ENCODE results near the gene STX11.

STX11 gene

GRCh38 chr6:144216668-144217218, 66.4 kb downstream of the STX11 start:
- no peaks in the 10 kb centered on the region for H3K9me3 ChIP-seq (ENCODE audit: insufficient read depth, low read length)
- peaks cover 7% of the 10 kb centered on the region for H3K4me1 ChIP-seq (ENCODE audit: low read length)
- peak overlapping the region; percentile 95 for H3K4me3 ChIP-seq (ENCODE audit: low read length)
- H4K20me1 ChIP-seq (ENCODE audit: insufficient read depth, low read length), result no peaks in the 10 kb centered on the region
- H3K79me2 ChIP-seq (ENCODE audit: low read length), result no peaks in the 10 kb centered on the region
- H3K36me3 ChIP-seq (replicated peaks; ENCODE audit: low read depth, low read length), result no peaks in the 10 kb centered on the region
- peak overlapping the region; percentile 90 for H3K9ac ChIP-seq (ENCODE audit: low read length)
- no peaks in the 10 kb centered on the region for H3K27me3 ChIP-seq (ENCODE audit: low read depth, low read length)
- TF ChIP-seq EZH2phosphoT487 (IDR thresholded peaks at IDR 0.05; ENCODE audit: low read depth) (no peak), CTCF (IDR thresholded peaks at IDR 0.05; ENCODE audit: low read depth, low read length) (no peak)
- H3K27ac ChIP-seq (ENCODE audit: low read length), result peak overlapping the region; percentile 88
- peak overlapping the region; percentile 88 for H3K4me2 ChIP-seq (ENCODE audit: low read length)
- H2AFZ ChIP-seq (ENCODE audit: low read depth, low read length), result no peak overlapping the region

DNA sequence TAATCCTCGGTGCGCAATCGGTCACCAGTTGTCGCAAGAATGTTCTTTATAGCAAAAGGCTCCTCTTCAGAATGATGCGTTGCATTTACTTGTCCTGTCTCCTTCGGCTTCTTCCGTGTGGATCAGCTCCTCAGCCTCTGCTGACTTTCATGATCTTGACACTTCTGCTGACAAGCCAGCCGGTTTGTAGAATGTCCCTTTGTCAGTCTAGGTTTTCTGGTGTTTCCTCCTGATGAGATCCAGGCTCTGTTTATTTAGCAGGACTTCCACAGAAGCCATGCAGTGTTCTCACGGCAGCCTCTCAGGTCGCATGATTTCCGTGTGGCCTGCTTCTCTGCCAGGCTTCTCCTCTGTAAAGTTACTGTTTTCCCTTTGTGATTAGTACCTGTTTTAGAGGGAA, 66.9 kb downstream of the STX11 start:
- no peak for TF ChIP-seq EZH2phosphoT487 (IDR thresholded peaks at IDR 0.05; ENCODE audit: low read depth)
- no peak for TF ChIP-seq CTCF (IDR thresholded peaks at IDR 0.05; ENCODE audit: low read depth, low read length)
- Histone ChIP-seq H3K9ac (ENCODE audit: low read length) (no peak overlapping the region), H3K27ac (ENCODE audit: low read length) (no peak overlapping the region), H2AFZ (ENCODE audit: low read depth, low read length) (no peak overlapping the region), H4K20me1 (ENCODE audit: insufficient read depth, low read length) (no peaks in the 10 kb centered on the region), H3K79me2 (ENCODE audit: low read length) (no peaks in the 10 kb centered on the region), H3K9me3 (ENCODE audit: insufficient read depth, low read length) (no peaks in the 10 kb centered on the region), H3K4me2 (ENCODE audit: low read length) (peak overlapping the region; percentile 88), H3K4me1 (ENCODE audit: low read length) (peaks cover 7% of the 10 kb centered on the region), H3K4me3 (ENCODE audit: low read length) (peak overlapping the region; percentile 95), H3K27me3 (ENCODE audit: low read depth, low read length) (no peaks in the 10 kb centered on the region), H3K36me3 (replicated peaks; ENCODE audit: low read depth, low read length) (no peaks in the 10 kb centered on the region)

GRCh38 chr6:144217797-144218196, 67.5 kb downstream of the STX11 start:
- Histone ChIP-seq H3K4me2 (ENCODE audit: low read length) (no peak overlapping the region), H3K27me3 (ENCODE audit: low read depth, low read length) (no peaks in the 10 kb centered on the region), H3K36me3 (replicated peaks; ENCODE audit: low read depth, low read length) (no peaks in the 10 kb centered on the region), H3K27ac (ENCODE audit: low read length) (no peak overlapping the region), H3K4me3 (ENCODE audit: low read length) (no peak overlapping the region), H3K4me1 (ENCODE audit: low read length) (peaks cover 7% of the 10 kb centered on the region), H4K20me1 (ENCODE audit: insufficient read depth, low read length) (no peaks in the 10 kb centered on the region), H3K79me2 (ENCODE audit: low read length) (no peaks in the 10 kb centered on the region), H3K9me3 (ENCODE audit: insufficient read depth, low read length) (no peaks in the 10 kb centered on the region), H3K9ac (ENCODE audit: low read length) (no peak overlapping the region), H2AFZ (ENCODE audit: low read depth, low read length) (no peak overlapping the region)
- TF ChIP-seq CTCF (IDR thresholded peaks at IDR 0.05; ENCODE audit: low read depth, low read length) (no peak), EZH2phosphoT487 (IDR thresholded peaks at IDR 0.05; ENCODE audit: low read depth) (no peak)

DNA sequence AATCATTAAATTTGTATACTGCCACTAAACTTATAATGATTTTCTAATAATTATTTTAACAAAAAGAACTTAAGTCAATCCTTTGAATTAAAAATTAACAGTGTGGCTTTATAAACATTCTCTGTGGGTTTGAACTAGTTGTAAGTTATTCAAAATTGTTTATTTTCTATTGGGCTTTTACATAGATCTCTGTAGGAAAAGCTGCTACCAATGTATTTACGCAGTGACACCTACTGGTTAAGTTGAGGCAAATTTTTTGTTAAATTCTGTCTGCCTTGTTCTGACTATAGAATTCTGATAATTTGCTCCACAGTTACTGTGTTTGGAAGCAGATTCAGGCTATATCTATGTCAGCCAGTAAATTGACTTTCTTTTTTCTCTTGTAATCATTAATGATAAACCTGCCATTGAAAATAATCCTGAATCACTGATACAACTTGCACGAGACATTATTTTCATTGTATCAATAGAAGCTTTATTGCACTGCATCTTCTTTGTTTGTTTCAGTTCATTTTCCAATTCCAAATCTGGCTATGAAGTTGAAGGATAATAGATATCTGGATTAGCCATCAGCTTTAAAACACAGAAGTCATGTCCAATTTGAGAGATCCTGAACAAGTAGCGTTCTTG, 68.9 kb downstream of the STX11 start:
- Histone ChIP-seq H3K9ac (ENCODE audit: low read length) (no peak overlapping the region), H3K4me3 (ENCODE audit: low read length) (no peak overlapping the region), H3K4me1 (ENCODE audit: low read length) (peaks cover 7% of the 10 kb centered on the region), H3K36me3 (replicated peaks; ENCODE audit: low read depth, low read length) (no peaks in the 10 kb centered on the region), H3K4me2 (ENCODE audit: low read length) (no peak overlapping the region), H3K79me2 (ENCODE audit: low read length) (no peaks in the 10 kb centered on the region), H3K9me3 (ENCODE audit: insufficient read depth, low read length) (no peaks in the 10 kb centered on the region), H2AFZ (ENCODE audit: low read depth, low read length) (no peak overlapping the region), H3K27me3 (ENCODE audit: low read depth, low read length) (no peaks in the 10 kb centered on the region), H4K20me1 (ENCODE audit: insufficient read depth, low read length) (no peaks in the 10 kb centered on the region), H3K27ac (ENCODE audit: low read length) (no peak overlapping the region)
- no peak for TF ChIP-seq EZH2phosphoT487 (IDR thresholded peaks at IDR 0.05; ENCODE audit: low read depth)
- TF ChIP-seq CTCF (IDR thresholded peaks at IDR 0.05; ENCODE audit: low read depth, low read length), result peak; percentile 62

All from OCI-LY3 (cell line).